Gastrocnemius medialis (tissue), 4 donors: Measurements from ENCODE around the gene DYSF.

ENCODE experiments used
- POLR2A ChIP-seq, 2 donors: fragments of 450-650 bp; IDR thresholded peaks; one replicate each; pipeline ENCODE4 v1.6.1; 2017; ENCODE audit warnings: antibody characterized with exemption in 2 of 2, mild to moderate bottlenecking in 2 of 2, moderate library complexity in 2 of 2
- TF ChIP-seq, protein P1 (sequence below), 5 experiments: fragments of 450-650 bp in 3 of 5; fragments of 200-600 bp in 2 of 5; sonication (generic) in 2 of 5; IDR thresholded peaks in 4 of 5; conservative IDR thresholded peaks in 1 of 5; 1 replicate in 4 of 5; 2 replicates in 1 of 5; pipeline ENCODE4 v1.5.1; 2016 to 2019; ENCODE audit warnings: antibody characterized with exemption in 5 of 5, mild to moderate bottlenecking in 3 of 5, moderate library complexity in 3 of 5

DNA sequence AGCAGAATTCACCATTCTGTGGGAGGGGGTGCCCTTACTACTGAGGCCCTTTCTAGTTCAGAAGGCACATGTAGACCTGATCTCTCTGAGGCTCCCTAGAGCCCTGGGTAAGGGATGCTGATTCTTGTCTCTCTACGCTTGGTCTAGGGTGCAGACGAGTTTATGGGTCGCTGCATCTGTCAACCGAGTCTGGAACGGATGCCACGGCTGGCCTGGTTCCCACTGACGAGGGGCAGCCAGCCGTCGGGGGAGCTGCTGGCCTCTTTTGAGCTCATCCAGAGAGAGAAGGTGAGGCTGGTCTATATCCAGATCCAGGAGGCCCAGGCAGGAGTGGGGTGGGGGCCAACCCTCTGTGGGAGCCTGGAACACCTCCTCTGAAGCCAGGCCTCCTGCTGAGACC, 147.2 kb downstream of the DYSF start:
- TF ChIP-seq, protein P1, sequence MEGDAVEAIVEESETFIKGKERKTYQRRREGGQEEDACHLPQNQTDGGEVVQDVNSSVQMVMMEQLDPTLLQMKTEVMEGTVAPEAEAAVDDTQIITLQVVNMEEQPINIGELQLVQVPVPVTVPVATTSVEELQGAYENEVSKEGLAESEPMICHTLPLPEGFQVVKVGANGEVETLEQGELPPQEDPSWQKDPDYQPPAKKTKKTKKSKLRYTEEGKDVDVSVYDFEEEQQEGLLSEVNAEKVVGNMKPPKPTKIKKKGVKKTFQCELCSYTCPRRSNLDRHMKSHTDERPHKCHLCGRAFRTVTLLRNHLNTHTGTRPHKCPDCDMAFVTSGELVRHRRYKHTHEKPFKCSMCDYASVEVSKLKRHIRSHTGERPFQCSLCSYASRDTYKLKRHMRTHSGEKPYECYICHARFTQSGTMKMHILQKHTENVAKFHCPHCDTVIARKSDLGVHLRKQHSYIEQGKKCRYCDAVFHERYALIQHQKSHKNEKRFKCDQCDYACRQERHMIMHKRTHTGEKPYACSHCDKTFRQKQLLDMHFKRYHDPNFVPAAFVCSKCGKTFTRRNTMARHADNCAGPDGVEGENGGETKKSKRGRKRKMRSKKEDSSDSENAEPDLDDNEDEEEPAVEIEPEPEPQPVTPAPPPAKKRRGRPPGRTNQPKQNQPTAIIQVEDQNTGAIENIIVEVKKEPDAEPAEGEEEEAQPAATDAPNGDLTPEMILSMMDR (IDR thresholded peaks at IDR 0.05 in 4 of 5, conservative IDR thresholded peaks at IDR 0.05 in 1 of 5): no peak
- no peak for TF ChIP-seq POLR2A (IDR thresholded peaks at IDR 0.05)
